Adrenal gland (tissue), 12 donors: ENCODE results near the gene PIEZO2. TPM values are rescaled to one million over a fixed set of nuclear protein-coding genes. Genes with fewer than 3 reads are reported as not detected.

ENCODE experiments used
- DNase-seq, 7 donors: peaks; one replicate each; pipeline ENCODE4 v3.0.0-alpha.2; 2019 to 2020
- H3K27ac ChIP-seq, 5 donors: fragments of 200-600 bp; sonication (generic) in 4 of 5; 1 replicate in 3 of 5; 2 replicates in 2 of 5; pipeline versions ENCODE4 v1.5.1 to v1.8.0; 2016 to 2020; ENCODE audit warnings: mild to moderate bottlenecking in 1 of 5
- H3K27me3 ChIP-seq: fragments of 200-600 bp; 2 replicates; pipeline ENCODE4 v1.8.0; 2021
- H3K36me3 ChIP-seq, 2 donors: fragments of 200-600 bp; replicated peaks in 1 of 2; 1 replicate in 1 of 2; 2 replicates in 1 of 2; pipeline versions ENCODE4 v1.5.1 to v1.8.0; 2018 to 2022
- H3K4me1 ChIP-seq, 2 donors: fragments of 200-600 bp; replicated peaks in 1 of 2; 1 replicate in 1 of 2; 2 replicates in 1 of 2; pipeline versions ENCODE4 v1.5.1 to v1.8.0; 2018 to 2021
- H3K4me3 ChIP-seq, 4 donors: fragments of 200-600 bp; sonication (generic) in 3 of 4; one replicate each; pipeline ENCODE4 v1.5.1; 2016 to 2018
- H3K9me3 ChIP-seq, 3 donors: fragments of 200-600 bp; sonication (generic) in 1 of 3; replicated peaks in 1 of 3; 1 replicate in 2 of 3; 2 replicates in 1 of 3; pipeline versions ENCODE4 v1.5.1 to v1.8.0; 2016 to 2021
- CTCF ChIP-seq, 6 experiments: fragments of 450-650 bp in 4 of 6; fragments of 200-600 bp in 2 of 6; sonication (generic) in 1 of 6; IDR thresholded peaks; 1 replicate in 5 of 6; 2 replicates in 1 of 6; pipeline versions ENCODE4 v1.5.1 to v1.8.0; 2016 to 2021; ENCODE audit warnings: antibody characterized with exemption in 6 of 6, mild to moderate bottlenecking in 2 of 6, moderate library complexity in 1 of 6
- POLR2A ChIP-seq, 2 donors: fragments of 450-650 bp; IDR thresholded peaks; one replicate each; pipeline ENCODE4 v1.6.1; 2017; ENCODE audit warnings: antibody characterized with exemption in 2 of 2, mild to moderate bottlenecking in 2 of 2, moderate library complexity in 1 of 2
- WGBS, 4 donors: extraction: QIAGEN DNeasy Blood & Tissue Kit in 2 of 4; methylation state at CpG; one replicate each; pipeline versions ENCODE4 v1.1.5 to v1.1.7; 2013 to 2017; 5-methylcytosine and 5-hydroxymethylcytosine counted together
- intact Hi-C, 2 donors: fragments of 100-400 bp; cut with DNase I; formaldehyde crosslinking; loops; one replicate each; pipeline versions ENCODE4 v1.14.1 to v1.15.0; 2022 to 2023
- polyA plus RNA-seq, 3 donors: library from polyadenylated mRNA; stranded (reverse); fragments of 200-250 nt in 2 of 3; fragments of 350-450 nt in 1 of 3; fragmentation: Illumina TruSeq in 1 of 3; extraction: RNeasy Lipid Tissue Mini Kit (QIAGEN cat#74804) in 1 of 3; gene quantifications; one replicate each; pipeline ENCODE4 v1.2.3, GENCODE V29; 2013 to 2014
- total RNA-seq, 9 donors: library from RNA; depleted of rRNA in 4 of 9; stranded (reverse); fragments of >200 nt in 4 of 9; fragments of 120-200 nt in 1 of 9; fragmentation: NEBNext Ultra II Directional in 1 of 9; extraction: Animal tissue kit (Norgen Biotek cat#: 25700) in 1 of 9; gene quantifications; one replicate each; pipeline versions ENCODE4 v1.1.0 to v1.2.4, GENCODE V29; 2013 to 2023
- donor health status: healthy with polysubstance abuse.
- donor health status: Bipolar disorder and iron deficiency.
- donor health status: DM: yes; HTN: yes; CAD: no.
- donor health status: DM: no; HTN: no; CAD: no.
- donor health status: DM: no; HTN: no; CAD: no.
- donor health status: DM: yes; HTN: yes; CAD: no.

The PIEZO2 gene
- total and polyA plus RNA-seq, 12 donors: 0.88 to 18.0 (median 2.6) TPM

DNA sequence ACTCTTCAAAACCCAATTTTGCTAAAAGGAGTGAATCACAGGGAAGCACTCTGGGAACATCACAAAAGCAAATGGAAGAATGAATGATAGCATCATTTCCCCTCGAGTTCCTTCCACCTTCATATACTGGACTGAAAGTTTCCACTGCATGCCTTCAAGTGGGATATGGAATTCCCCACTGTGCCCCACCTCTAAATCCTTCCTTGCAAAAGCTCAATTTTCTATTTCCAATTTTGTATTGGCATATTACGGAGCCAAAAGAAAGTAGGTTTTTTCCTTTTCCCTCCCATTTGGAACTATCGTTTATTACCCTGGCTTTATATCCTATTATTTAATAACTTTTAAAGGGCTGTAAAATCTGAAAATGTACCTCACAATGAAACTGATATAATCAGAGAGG lies 149.3 kb downstream of the PIEZO2 start:
- Histone ChIP-seq H3K27ac (no peak overlapping the region), H3K4me3 (no peak overlapping the region), H3K36me3 (no peaks in the 10 kb centered on the region), H3K9me3 (peaks cover 0 to 4% (median 0%) of the 10 kb centered on the region in 3 donors), H3K4me1 (peaks cover 0 to 1% of the 10 kb centered on the region in 2 donors), H3K27me3 (no peaks in the 10 kb centered on the region)
- TF ChIP-seq POLR2A (IDR thresholded peaks at IDR 0.05): no peak
- no peak for TF ChIP-seq CTCF (IDR thresholded peaks at IDR 0.05)
- intact Hi-C loops: loop anchor here in 1 of 2 donors (10.0 kb wide), 1 partner anchor 55 kb away; no protein-coding TSS in a partner anchor
- 81 to 90% (median 87%) methylated on average over 3 of the region's 3 CpGs for WGBS, 4 donors
- DNase-seq: no peak

GRCh38 chr18:10997885-10998284 lies 151.5 kb downstream of the PIEZO2 start:
- Histone ChIP-seq H3K36me3 (no peaks in the 10 kb centered on the region), H3K9me3 (peaks cover 0 to 4% (median 0%) of the 10 kb centered on the region in 3 donors), H3K27ac (no peak overlapping the region), H3K27me3 (no peaks in the 10 kb centered on the region), H3K4me1 (no peaks in the 10 kb centered on the region), H3K4me3 (no peak overlapping the region)
- TF ChIP-seq POLR2A (IDR thresholded peaks at IDR 0.05): no peak
- no peak for TF ChIP-seq CTCF (IDR thresholded peaks at IDR 0.05)
- intact Hi-C loops: no loop called here
- DNase-seq: no peak
- 55 to 78% (median 73%) methylated on average over 1 of the region's 1 CpG for WGBS, 4 donors

DNA sequence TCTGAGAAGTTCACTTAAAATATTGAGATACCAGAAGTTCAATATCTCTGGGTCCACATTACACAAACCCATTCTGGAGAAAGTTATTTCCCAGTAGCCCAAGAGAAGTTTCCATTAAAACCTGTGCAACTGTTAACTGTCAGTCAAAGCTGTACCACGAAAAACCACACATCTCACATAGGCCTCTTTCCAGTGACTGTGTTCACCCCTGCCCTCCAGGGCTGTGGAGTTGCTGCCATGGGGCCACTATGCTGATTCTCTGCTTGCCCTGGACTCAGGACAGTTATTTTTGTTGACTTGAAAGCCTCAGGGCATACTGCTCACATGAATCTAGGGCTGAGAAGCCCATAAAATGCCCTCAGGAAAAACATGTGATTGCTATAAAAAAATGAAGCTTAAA lies 153.8 kb downstream of the PIEZO2 start:
- no peak for DNase-seq
- peaks cover 0 to 4% (median 0%) of the 10 kb centered on the region in 3 donors for H3K9me3 ChIP-seq
- WGBS, 4 donors: 54 to 81% (median 74%) methylated on average over 1 of the region's 1 CpG

GRCh38 chr18:10989486-10989885 lies 159.9 kb downstream of the PIEZO2 start:
- 62 to 69% (median 67%) methylated on average over 2 of the region's 2 CpGs for WGBS, 4 donors
- H3K27me3 ChIP-seq: no peaks in the 10 kb centered on the region

More for the DNA sequence above, 153.8 kb downstream of the PIEZO2 start:
- intact Hi-C loops: no loop called here
- no peak overlapping the region for H3K4me3 ChIP-seq
- H3K27ac ChIP-seq: no peak overlapping the region
- no peaks in the 10 kb centered on the region for H3K4me1 ChIP-seq
- H3K27me3 ChIP-seq: no peaks in the 10 kb centered on the region
- TF ChIP-seq CTCF (IDR thresholded peaks at IDR 0.05): no peak
- no peak for TF ChIP-seq POLR2A (IDR thresholded peaks at IDR 0.05)
- no peaks in the 10 kb centered on the region for H3K36me3 ChIP-seq

More at GRCh38 chr18:10989486-10989885, 159.9 kb downstream of the PIEZO2 start:
- TF ChIP-seq POLR2A (IDR thresholded peaks at IDR 0.05): no peak
- TF ChIP-seq CTCF (IDR thresholded peaks at IDR 0.05): no peak
- no peaks in the 10 kb centered on the region for H3K4me1 ChIP-seq
- H3K36me3 ChIP-seq: no peaks in the 10 kb centered on the region
- no peak overlapping the region for H3K4me3 ChIP-seq
- no peak overlapping the region for H3K27ac ChIP-seq
- no peak for DNase-seq
- H3K9me3 ChIP-seq: peaks cover 0 to 8% (median 5%) of the 10 kb centered on the region in 3 donors
- intact Hi-C loops: no loop called here
